ENCODE measurements around the gene RPL37A.

Gene RPL37A

GRCh38 chr2:216498379-216499352 lies at the start of gene RPL37A:
Gene RPL37A (plus strand): TSS chr2:216498844. CDS start chr2:216498875, 31 bp downstream.
- peak; percentile 59 for DNase-seq

- DNase-seq, result no peak
Measured at GRCh38 chr2:216450346-216450745, 48.3 kb upstream of the RPL37A start.

DNA sequence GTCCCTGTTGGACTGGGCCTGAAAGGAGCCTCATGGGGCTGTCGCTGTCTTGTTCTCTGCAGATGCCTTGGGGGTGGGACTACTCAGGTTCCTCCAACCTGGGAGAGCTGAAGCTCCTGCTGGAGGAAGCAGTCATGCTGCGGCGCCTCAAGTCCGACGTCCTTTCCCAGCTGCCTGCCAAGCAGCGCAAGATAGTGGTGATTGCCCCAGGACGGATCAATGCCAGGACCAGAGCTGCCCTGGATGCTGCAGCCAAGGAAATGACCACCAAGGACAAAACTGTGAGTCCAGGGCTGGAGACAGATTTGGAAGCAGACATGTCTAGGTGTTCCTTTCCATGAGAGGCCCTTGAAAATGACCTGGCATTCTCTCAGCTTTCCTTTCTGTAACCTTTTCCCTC lies 47.9 kb upstream of the RPL37A start:
- DNase-seq, result no peak

DNA sequence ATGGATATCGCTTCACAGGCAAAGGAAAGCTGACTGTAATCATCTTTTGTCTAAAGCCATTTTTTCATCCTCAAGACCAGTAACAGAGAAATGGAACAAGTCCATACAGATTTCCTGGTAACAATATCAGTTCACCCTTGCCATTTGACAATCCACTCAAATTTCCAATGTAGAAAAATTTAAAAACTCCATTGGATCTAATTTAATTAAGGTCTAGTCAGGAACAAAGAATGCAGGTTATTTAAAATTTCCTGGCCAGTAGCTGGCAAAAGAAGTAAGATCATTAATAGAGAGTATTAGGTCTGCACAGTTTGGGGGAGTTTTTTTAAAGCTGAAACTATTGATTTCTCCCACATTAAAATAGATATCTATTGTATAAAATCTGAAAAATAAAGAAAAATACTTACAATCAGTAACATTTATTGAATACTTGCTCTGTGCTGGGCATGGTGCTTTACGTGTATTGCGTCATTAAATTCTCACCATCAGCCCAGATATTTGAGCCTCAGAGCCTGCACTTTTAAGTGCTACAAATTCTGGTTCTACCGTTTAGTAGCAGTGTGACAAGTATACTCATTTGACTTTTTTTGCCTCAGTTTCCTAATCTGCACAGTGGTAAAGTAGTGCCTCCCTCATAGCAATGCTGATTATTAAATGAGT lies 44.6 kb upstream of the RPL37A start:
- DNase-seq, result no peak

DNA sequence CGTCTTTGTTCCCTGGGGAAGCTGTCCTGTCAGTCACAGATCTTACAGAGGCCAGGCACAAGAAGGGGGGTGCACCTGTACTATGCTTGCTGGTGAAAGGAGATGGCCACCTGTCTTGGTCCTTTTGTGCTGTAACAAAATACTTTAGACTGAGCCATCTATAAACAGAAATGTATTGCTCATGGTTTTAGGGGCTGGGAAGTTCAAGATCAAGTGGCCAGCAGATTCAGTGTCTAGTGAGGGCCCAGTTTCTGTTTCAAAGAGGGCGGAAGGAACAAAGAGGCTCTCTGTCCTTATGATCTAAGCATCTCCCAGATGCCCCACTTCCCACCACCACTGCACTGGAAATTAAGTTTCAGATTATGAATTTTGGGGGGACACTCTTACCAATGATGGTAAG lies 35.5 kb upstream of the RPL37A start:
- DNase-seq, result no peak

DNA sequence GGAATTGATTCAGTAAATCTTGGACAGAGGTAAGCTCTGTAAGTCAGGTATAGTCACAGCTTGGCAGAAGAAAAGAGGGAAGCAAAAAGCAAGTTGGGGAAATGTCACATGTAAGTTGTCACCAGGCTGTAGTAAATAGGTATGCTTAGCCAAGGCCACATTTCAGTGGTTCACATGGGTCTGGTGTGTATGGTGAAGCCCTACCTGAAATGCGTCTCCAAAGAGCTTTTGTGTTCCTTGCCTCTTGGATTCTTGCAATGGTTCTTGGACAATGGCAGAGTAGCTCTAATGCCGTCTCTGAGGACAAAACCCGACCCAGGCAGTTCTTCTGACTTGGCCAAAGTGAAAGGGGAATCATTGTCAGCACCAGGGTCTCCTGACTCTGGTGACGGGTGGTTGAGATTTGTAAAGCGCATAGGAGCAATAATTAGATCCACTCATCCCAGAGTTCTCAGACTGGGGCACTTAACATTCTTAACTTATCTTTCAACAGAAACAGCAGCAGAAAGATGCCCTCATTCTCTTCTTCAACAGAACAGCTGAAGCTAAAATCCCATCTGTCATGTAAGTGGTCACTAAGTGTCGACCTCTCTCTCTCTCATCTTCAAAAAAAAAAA lies 34.4 kb upstream of the RPL37A start:
- no peak for DNase-seq

- DNase-seq, result no peak
Measured at GRCh38 chr2:216465579-216466195, 33.0 kb upstream of the RPL37A start.

DNA sequence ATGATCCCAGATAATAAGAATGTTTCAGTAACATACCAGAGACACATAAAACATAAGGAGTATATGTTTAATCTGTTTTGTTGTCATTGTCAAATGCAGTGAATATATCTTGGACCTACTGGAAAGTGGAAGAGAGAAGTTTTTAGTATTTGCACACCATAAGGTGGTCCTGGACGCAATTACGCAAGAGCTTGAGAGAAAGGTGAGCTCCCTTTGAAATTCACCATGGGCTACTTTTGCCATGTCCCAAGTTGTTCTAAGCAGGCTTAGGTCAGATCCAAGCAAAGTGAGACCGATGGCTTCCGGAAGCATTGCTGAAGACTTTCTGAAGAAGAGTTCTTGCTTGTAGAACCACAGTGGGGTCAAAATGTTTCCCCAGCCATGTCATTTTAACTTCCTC lies 30.8 kb upstream of the RPL37A start:
- DNase-seq, result no peak

- DNase-seq, result no peak
Measured at GRCh38 chr2:216469661-216470060, 29.0 kb upstream of the RPL37A start.

- no peak for DNase-seq
Measured at GRCh38 chr2:216473187-216473586, 25.5 kb upstream of the RPL37A start.

- DNase-seq, result no peak
Measured at GRCh38 chr2:216474925-216475670, 23.5 kb upstream of the RPL37A start.

- DNase-seq, result no peak
Measured at GRCh38 chr2:216475767-216476166, 22.9 kb upstream of the RPL37A start.

DNA sequence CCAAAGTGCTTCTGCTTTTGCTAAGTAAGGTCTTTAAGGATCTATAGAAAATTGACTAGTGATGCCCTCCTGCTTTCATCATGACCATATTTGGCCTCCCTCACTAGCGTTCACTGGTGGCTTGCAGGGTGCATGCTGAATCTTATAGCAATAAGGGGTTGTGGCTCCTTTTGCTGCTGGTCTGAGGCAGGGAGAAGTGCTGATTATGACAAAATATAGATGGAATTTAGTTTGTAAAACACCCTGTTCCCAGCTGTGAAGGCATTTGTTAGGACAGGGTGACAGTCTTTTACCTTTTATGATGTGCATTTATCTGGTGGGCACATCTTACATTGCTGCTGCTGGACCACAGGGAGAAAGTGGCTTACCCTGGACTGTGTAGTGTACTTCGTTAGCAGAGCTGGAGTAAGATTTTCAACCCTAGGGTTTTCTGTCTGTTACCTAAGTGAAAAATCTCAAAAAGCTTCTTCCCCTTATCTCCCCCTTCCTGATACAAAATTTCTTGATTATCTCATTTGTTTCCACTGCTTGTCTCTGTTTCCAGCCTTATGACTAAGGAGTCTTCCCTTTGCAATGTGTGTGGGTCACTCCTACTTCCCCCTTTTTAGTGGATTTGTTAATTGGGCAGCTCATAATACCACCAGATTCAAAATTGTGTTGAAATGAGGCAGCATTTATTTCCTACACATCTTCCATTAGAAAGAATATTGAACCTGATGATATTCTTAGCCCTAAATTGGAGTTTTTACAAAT lies 21.2 kb upstream of the RPL37A start:
- no peak for DNase-seq

DNA sequence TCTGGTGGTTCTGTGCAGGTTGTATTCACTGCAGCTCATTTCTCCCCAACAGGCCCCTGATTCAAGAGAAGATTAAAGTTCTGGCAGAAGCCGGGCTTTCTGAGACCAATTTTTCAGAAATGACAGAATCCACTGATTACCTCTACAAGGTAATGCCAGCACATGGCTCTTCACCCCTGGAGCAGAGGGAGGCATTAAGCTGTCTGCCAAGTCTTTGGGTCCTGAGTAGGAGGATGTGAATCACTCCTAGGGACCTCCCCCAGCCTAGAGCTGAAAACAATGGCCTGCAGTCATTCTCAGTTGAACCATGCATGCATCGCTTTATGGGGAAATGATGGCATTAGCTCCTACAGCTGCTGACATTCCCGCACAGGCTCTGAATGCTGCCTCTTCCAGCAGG lies 20.5 kb upstream of the RPL37A start:
- DNase-seq, result no peak

GRCh38 chr2:216478791-216479190 lies 19.9 kb upstream of the RPL37A start:
- no peak for DNase-seq

DNA sequence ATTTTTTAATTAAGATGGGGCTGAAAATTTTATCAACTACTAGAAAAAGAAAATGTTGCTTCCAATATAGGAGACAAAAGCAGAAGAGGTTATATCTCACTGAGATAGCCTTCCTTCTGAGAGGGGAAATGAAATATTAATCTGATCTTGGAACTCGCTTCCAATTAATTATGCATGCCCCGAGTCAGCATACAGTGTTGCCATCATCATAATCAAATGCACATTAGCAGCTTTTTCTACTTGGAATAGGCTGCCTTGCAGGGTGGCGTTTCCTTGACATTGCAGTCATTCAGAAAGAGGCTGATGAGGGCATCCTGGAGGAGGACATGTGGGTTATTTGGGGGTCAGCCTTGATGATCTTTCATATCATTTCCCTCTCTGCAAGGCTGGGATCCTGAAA lies 18.4 kb upstream of the RPL37A start:
- DNase-seq, result no peak

- DNase-seq, result no peak
Measured at GRCh38 chr2:216482640-216483039, 16.0 kb upstream of the RPL37A start.

DNA sequence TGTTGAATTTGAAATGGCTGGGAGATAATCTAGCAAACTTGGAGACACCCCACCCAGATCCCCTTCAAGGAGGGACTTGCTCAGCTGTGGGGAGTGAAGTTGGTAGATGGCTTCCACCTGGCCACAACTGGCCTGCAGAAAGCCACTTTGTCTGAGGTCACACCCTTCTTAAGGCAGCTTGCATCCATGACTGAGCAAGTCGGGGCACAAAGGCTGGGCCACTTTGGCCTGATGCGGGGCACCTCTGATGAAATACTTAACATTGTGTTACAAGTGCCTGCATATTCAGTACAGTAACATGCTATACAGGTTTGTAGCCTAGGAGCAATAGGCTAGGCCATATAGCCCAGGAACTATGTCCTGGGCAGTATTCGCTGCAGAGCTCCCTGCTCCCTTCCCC lies 13.4 kb upstream of the RPL37A start:
- no peak for DNase-seq

GRCh38 chr2:216485745-216486144 lies 12.9 kb upstream of the RPL37A start:
- no peak for DNase-seq

DNA sequence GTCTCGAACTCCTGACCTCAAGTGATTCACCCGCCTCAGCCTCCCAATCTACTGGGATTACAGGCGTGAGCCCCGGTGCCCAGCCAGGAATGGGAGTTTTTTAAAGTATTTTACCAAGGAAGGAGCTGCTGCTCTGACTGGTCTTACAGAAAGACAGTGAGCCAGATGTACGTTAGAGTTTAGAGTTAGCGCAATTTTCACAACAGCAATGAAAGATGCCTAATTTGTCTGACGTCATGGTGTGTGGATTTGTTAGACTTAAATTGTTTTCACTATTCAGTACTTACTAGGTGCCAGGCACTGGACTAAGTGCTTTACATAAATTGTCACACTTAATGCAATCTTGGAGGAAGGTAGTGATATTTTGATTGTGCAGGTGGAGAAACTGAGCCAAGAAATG lies 12.4 kb upstream of the RPL37A start:
- no peak for DNase-seq

DNA sequence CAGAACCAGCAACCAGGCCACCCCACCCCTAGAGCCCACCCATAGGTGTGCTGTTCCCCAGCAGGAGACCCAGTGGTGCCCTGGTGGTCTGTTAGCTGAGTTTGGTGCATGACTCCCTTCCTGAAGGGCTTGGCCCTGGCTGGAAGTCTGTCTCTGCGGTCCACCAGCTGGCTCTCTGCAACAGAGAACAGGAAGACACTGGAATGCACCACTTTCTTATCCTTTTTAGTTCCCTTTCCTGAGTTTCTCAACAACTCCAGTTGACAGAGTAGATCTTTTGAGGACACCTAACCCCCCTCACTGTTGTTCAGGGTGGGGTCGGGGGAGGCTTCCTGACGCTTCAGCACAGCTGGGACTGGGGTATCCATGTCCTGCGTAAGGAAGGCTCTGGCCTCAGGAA lies 11.9 kb upstream of the RPL37A start:
- DNase-seq, result no peak

DNA sequence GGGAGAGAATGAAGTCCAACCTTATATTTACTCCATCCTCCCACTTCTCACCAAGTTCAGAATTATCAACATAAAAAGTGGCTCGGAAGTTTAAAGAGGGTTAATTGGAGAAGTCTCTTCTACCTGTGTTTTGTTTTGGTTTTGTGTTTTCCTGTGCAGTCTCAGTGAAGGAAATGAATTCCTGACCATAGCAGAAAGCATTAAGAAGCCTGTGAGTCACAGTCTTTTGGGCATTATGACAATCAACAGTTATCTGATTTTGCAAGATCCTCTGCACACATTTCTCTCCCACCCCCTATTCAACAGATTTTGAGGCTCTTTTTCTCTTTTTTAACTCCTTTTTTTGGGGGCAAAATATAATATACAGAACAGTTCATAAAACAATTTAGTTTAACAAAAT lies 8.6 kb upstream of the RPL37A start:
- DNase-seq, result no peak
